ENCODE data around the gene UMODL1. TPM values are rescaled to one million over a fixed set of nuclear protein-coding genes. Genes with fewer than 3 reads are reported as not detected.

The UMODL1 gene
- total and polyA plus RNA-seq, 2 donors from 2014 or later: 0.39 TPM; not detected in 1

GRCh38 chr21:42132183-42132582 is 61.1 kb downstream of the UMODL1 start:
- Histone ChIP-seq H3K9ac (ENCODE audit: low read length in 3 of 3) (no peak overlapping the region), H3K4me3 (ENCODE audit: low read length in 3 of 3) (no peak overlapping the region), H3K36me3 (ENCODE audit: control insufficient read depth in 2 of 3, insufficient read depth in 3 of 3, low read length in 3 of 3) (no peaks in the 10 kb centered on the region), H3K4me1 (ENCODE audit: control insufficient read depth in 2 of 3, insufficient read depth in 2 of 3, low read depth in 1 of 3, low read length in 3 of 3) (no peaks in the 10 kb centered on the region), H3K27me3 (ENCODE audit: control insufficient read depth, insufficient read depth, low read length) (no peaks in the 10 kb centered on the region), H3K9me3 (ENCODE audit: control insufficient read depth in 2 of 3, insufficient read depth in 1 of 3, low read length in 3 of 3) (no peaks in the 10 kb centered on the region), H3K27ac (ENCODE audit: low read depth in 2 of 2, low read length in 2 of 2) (no peak overlapping the region)
- no peak for FAIRE-seq
- no peak for DNase-seq
- intact Hi-C loops (cut with DNase I): no loop called here
- TF ChIP-seq CTCF (IDR thresholded peaks at IDR 0.05; ENCODE audit: borderline replicate concordance, extremely low read depth, insufficient read depth): no peak

GRCh38 chr21:42133131-42133530 is 62.0 kb downstream of the UMODL1 start:
- intact Hi-C loops (cut with DNase I): no loop called here
- H3K36me3 ChIP-seq (ENCODE audit: control insufficient read depth in 2 of 3, insufficient read depth in 3 of 3, low read length in 3 of 3): no peaks in the 10 kb centered on the region
- no peaks in the 10 kb centered on the region for H3K9me3 ChIP-seq (ENCODE audit: control insufficient read depth in 2 of 3, insufficient read depth in 1 of 3, low read length in 3 of 3)
- no peaks in the 10 kb centered on the region for H3K4me1 ChIP-seq (ENCODE audit: control insufficient read depth in 2 of 3, insufficient read depth in 2 of 3, low read depth in 1 of 3, low read length in 3 of 3)
- H3K27me3 ChIP-seq (ENCODE audit: control insufficient read depth, insufficient read depth, low read length): no peaks in the 10 kb centered on the region
- H3K9ac ChIP-seq (ENCODE audit: low read length in 3 of 3): no peak overlapping the region
- no peak for TF ChIP-seq CTCF (IDR thresholded peaks at IDR 0.05; ENCODE audit: borderline replicate concordance, extremely low read depth, insufficient read depth)
- H3K27ac ChIP-seq (ENCODE audit: low read depth in 2 of 2, low read length in 2 of 2): no peak overlapping the region
- no peak overlapping the region for H3K4me3 ChIP-seq (ENCODE audit: low read length in 3 of 3)
- peak in 1 of 5 donors; percentile 27 for DNase-seq
- FAIRE-seq: no peak

GRCh38 chr21:42135386-42136052 is 64.4 kb downstream of the UMODL1 start:
- H3K27ac ChIP-seq (ENCODE audit: low read depth in 2 of 2, low read length in 2 of 2): no peak overlapping the region
- no peak overlapping the region for H3K4me3 ChIP-seq (ENCODE audit: low read length in 3 of 3)
- no peaks in the 10 kb centered on the region for H3K27me3 ChIP-seq (ENCODE audit: control insufficient read depth, insufficient read depth, low read length)
- no peaks in the 10 kb centered on the region for H3K36me3 ChIP-seq (ENCODE audit: control insufficient read depth in 2 of 3, insufficient read depth in 3 of 3, low read length in 3 of 3)
- DNase-seq: peak in 1 of 5 donors; percentile 48
- H3K4me1 ChIP-seq (ENCODE audit: control insufficient read depth in 2 of 3, insufficient read depth in 2 of 3, low read depth in 1 of 3, low read length in 3 of 3): no peaks in the 10 kb centered on the region
- TF ChIP-seq CTCF (IDR thresholded peaks at IDR 0.05; ENCODE audit: borderline replicate concordance, extremely low read depth, insufficient read depth): no peak
- no peak for FAIRE-seq
- intact Hi-C loops (cut with DNase I): no loop called here
- no peaks in the 10 kb centered on the region for H3K9me3 ChIP-seq (ENCODE audit: control insufficient read depth in 2 of 3, insufficient read depth in 1 of 3, low read length in 3 of 3)
- no peak overlapping the region for H3K9ac ChIP-seq (ENCODE audit: low read length in 3 of 3)

Data from kidney (tissue), 14 donors.